Measurements from ENCODE around the gene AMOTL2. TPM values are rescaled to one million over a fixed set of nuclear protein-coding genes. Genes with fewer than 3 reads are reported as not detected.

The AMOTL2 gene
- total RNA-seq, 1 experiment from 2014 or later: 76.9 TPM

DNA sequence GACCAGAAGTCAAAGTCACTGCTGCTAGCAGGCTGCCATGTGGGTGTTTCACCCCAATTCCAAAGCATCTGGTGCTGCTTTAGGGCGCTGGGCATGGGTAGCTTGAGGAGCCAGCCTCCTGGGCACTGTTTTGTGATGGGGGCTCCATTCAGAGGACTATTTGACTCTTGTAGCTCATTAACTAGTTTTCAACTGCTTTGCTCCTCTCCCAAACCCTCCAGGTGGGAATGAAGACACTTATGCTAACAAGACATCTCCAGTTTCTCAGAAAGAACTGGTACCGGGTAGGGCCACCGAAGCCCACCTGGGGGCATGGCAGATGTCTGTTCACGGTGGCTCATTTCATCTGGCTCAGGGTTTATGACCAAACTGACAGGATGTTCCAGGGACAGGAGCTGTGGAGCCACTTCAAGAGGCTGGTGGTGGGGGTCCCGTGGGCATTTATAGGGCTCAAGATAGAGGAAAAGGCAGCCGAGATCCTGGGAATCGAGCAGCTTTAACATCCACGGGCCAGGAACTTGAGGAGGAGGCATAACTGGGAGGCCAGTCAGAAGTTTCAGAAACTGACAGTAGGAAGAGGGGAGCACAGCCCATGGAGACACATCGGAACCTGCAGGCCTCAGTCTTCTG is 17.7 kb downstream of the AMOTL2 start (continued):
- TF ChIP-seq, protein P1, sequence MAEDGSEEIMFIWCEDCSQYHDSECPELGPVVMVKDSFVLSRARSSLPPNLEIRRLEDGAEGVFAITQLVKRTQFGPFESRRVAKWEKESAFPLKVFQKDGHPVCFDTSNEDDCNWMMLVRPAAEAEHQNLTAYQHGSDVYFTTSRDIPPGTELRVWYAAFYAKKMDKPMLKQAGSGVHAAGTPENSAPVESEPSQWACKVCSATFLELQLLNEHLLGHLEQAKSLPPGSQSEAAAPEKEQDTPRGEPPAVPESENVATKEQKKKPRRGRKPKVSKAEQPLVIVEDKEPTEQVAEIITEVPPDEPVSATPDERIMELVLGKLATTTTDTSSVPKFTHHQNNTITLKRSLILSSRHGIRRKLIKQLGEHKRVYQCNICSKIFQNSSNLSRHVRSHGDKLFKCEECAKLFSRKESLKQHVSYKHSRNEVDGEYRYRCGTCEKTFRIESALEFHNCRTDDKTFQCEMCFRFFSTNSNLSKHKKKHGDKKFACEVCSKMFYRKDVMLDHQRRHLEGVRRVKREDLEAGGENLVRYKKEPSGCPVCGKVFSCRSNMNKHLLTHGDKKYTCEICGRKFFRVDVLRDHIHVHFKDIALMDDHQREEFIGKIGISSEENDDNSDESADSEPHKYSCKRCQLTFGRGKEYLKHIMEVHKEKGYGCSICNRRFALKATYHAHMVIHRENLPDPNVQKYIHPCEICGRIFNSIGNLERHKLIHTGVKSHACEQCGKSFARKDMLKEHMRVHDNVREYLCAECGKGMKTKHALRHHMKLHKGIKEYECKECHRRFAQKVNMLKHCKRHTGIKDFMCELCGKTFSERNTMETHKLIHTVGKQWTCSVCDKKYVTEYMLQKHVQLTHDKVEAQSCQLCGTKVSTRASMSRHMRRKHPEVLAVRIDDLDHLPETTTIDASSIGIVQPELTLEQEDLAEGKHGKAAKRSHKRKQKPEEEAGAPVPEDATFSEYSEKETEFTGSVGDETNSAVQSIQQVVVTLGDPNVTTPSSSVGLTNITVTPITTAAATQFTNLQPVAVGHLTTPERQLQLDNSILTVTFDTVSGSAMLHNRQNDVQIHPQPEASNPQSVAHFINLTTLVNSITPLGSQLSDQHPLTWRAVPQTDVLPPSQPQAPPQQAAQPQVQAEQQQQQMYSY (CRISPR knock-in tag; IDR thresholded peaks at IDR 0.05): no peak
- no peak for TF ChIP-seq ZNF416 (CRISPR knock-in tag; IDR thresholded peaks at IDR 0.05)
- no peak for TF ChIP-seq GTF2I (CRISPR knock-in tag; conservative IDR thresholded peaks at IDR 0.05)
- TF ChIP-seq, protein P2, sequence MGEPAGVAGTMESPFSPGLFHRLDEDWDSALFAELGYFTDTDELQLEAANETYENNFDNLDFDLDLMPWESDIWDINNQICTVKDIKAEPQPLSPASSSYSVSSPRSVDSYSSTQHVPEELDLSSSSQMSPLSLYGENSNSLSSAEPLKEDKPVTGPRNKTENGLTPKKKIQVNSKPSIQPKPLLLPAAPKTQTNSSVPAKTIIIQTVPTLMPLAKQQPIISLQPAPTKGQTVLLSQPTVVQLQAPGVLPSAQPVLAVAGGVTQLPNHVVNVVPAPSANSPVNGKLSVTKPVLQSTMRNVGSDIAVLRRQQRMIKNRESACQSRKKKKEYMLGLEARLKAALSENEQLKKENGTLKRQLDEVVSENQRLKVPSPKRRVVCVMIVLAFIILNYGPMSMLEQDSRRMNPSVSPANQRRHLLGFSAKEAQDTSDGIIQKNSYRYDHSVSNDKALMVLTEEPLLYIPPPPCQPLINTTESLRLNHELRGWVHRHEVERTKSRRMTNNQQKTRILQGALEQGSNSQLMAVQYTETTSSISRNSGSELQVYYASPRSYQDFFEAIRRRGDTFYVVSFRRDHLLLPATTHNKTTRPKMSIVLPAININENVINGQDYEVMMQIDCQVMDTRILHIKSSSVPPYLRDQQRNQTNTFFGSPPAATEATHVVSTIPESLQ (CRISPR knock-in tag; IDR thresholded peaks at IDR 0.05): no peak
- TF ChIP-seq SMAD4 (CRISPR knock-in tag; IDR thresholded peaks at IDR 0.05): no peak
- no peak for TF ChIP-seq ZBTB21 (CRISPR knock-in tag; IDR thresholded peaks at IDR 0.05; ENCODE audit: borderline replicate concordance)
- TF ChIP-seq, protein P3, sequence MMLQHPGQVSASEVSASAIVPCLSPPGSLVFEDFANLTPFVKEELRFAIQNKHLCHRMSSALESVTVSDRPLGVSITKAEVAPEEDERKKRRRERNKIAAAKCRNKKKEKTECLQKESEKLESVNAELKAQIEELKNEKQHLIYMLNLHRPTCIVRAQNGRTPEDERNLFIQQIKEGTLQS (CRISPR knock-in tag; conservative IDR thresholded peaks at IDR 0.05): no peak
- TF ChIP-seq, protein P4, sequence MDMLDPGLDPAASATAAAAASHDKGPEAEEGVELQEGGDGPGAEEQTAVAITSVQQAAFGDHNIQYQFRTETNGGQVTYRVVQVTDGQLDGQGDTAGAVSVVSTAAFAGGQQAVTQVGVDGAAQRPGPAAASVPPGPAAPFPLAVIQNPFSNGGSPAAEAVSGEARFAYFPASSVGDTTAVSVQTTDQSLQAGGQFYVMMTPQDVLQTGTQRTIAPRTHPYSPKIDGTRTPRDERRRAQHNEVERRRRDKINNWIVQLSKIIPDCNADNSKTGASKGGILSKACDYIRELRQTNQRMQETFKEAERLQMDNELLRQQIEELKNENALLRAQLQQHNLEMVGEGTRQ (CRISPR knock-in tag; IDR thresholded peaks at IDR 0.05): no peak
- TF ChIP-seq NFATC4 (CRISPR knock-in tag; IDR thresholded peaks at IDR 0.05): no peak
- TF ChIP-seq, protein P5, sequence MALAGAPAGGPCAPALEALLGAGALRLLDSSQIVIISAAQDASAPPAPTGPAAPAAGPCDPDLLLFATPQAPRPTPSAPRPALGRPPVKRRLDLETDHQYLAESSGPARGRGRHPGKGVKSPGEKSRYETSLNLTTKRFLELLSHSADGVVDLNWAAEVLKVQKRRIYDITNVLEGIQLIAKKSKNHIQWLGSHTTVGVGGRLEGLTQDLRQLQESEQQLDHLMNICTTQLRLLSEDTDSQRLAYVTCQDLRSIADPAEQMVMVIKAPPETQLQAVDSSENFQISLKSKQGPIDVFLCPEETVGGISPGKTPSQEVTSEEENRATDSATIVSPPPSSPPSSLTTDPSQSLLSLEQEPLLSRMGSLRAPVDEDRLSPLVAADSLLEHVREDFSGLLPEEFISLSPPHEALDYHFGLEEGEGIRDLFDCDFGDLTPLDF (CRISPR knock-in tag; IDR thresholded peaks at IDR 0.05): no peak
- TF ChIP-seq, protein P6, sequence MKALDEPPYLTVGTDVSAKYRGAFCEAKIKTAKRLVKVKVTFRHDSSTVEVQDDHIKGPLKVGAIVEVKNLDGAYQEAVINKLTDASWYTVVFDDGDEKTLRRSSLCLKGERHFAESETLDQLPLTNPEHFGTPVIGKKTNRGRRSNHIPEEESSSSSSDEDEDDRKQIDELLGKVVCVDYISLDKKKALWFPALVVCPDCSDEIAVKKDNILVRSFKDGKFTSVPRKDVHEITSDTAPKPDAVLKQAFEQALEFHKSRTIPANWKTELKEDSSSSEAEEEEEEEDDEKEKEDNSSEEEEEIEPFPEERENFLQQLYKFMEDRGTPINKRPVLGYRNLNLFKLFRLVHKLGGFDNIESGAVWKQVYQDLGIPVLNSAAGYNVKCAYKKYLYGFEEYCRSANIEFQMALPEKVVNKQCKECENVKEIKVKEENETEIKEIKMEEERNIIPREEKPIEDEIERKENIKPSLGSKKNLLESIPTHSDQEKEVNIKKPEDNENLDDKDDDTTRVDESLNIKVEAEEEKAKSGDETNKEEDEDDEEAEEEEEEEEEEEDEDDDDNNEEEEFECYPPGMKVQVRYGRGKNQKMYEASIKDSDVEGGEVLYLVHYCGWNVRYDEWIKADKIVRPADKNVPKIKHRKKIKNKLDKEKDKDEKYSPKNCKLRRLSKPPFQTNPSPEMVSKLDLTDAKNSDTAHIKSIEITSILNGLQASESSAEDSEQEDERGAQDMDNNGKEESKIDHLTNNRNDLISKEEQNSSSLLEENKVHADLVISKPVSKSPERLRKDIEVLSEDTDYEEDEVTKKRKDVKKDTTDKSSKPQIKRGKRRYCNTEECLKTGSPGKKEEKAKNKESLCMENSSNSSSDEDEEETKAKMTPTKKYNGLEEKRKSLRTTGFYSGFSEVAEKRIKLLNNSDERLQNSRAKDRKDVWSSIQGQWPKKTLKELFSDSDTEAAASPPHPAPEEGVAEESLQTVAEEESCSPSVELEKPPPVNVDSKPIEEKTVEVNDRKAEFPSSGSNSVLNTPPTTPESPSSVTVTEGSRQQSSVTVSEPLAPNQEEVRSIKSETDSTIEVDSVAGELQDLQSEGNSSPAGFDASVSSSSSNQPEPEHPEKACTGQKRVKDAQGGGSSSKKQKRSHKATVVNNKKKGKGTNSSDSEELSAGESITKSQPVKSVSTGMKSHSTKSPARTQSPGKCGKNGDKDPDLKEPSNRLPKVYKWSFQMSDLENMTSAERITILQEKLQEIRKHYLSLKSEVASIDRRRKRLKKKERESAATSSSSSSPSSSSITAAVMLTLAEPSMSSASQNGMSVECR (CRISPR knock-in tag; IDR thresholded peaks at IDR 0.05; ENCODE audit: borderline replicate concordance): no peak
- no peak for TF ChIP-seq EMX1 (CRISPR knock-in tag; IDR thresholded peaks at IDR 0.05)
- no peak for TF ChIP-seq CREB1 (CRISPR knock-in tag; IDR thresholded peaks at IDR 0.05)
- no peak for TF ChIP-seq NR3C1 (CRISPR knock-in tag; conservative IDR thresholded peaks at IDR 0.05; ENCODE audit: low read depth)
- no peak for TF ChIP-seq ZNF671 (CRISPR knock-in tag; IDR thresholded peaks at IDR 0.05)
- TF ChIP-seq ESRRA (CRISPR knock-in tag; IDR thresholded peaks at IDR 0.05; ENCODE audit: borderline replicate concordance): no peak
- TF ChIP-seq, protein P7, sequence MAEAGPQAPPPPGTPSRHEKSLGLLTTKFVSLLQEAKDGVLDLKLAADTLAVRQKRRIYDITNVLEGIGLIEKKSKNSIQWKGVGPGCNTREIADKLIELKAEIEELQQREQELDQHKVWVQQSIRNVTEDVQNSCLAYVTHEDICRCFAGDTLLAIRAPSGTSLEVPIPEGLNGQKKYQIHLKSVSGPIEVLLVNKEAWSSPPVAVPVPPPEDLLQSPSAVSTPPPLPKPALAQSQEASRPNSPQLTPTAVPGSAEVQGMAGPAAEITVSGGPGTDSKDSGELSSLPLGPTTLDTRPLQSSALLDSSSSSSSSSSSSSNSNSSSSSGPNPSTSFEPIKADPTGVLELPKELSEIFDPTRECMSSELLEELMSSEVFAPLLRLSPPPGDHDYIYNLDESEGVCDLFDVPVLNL (CRISPR knock-in tag; IDR thresholded peaks at IDR 0.05; ENCODE audit: borderline replicate concordance, low read depth): no peak

All from WTC11 (cell line).